GM12878 (cell line): ENCODE measurements around the gene SLC2A9. TPM values are rescaled to one million over a fixed set of nuclear protein-coding genes. Genes with fewer than 3 reads are reported as not detected.

ENCODE experiments used
- ATAC-seq: fragments of 200-7000 bp; cut with Tn5 transposase; 3 replicates; pipeline ENCODE4 v1.9.1; 2020; ENCODE audit warnings: mild to moderate bottlenecking, moderate library complexity
- BruUV-seq: library from RNA; stranded (reverse); fragments of 400-500 nt; replicated peaks from 2 replicates; lab custom pipeline; 2021; lab: Mats Ljungman, UMichigan
- CTCF ChIA-PET: fragments of 300-600 bp; sonication (Branson Sonifier 250); formaldehyde crosslinking; extraction: SDS; loops from one replicate; lab custom pipeline; 2021; ENCODE audit warnings: inconsistent platforms; lab: Yijun Ruan, JAX
- POLR2A ChIA-PET: fragments of 350-600 bp; formaldehyde crosslinking; extraction: SDS; loops from one replicate; lab custom pipeline; 2021; ENCODE audit warnings: inconsistent platforms; lab: Charles Lee
- RAD21 ChIA-PET: fragments of 300-600 bp; sonication (Branson Sonifier 250); formaldehyde crosslinking; loops from one replicate; lab custom pipeline; 2023; ENCODE audit warnings: antibody characterized with exemption; ENCODE audit not compliant: unreplicated experiment; lab: Charles Lee
- SMC1A ChIA-PET: fragments of 300-600 bp; sonication (Branson Sonifier 250); formaldehyde crosslinking; loops from one replicate; lab custom pipeline; 2023; ENCODE audit not compliant: unreplicated experiment, uncharacterized antibody; lab: Charles Lee
- DNase-seq: peaks from one replicate; pipeline ENCODE4 v3.0.0-alpha.2; 2011; ENCODE audit warnings: low read depth, low spot score
- FAIRE-seq: peaks from 3 replicates; lab custom pipeline; 2011; peaks lifted over from hg19 to GRCh38; lab: Jason Lieb, UNC
- H2AFZ ChIP-seq: 2 replicates; pipeline ENCODE4 v1.6.0; 2011; ENCODE audit warnings: low read depth, low read length, control low read depth; ENCODE audit not compliant: control insufficient read depth
- H3K27ac ChIP-seq: 2 replicates; pipeline ENCODE4 v1.5.1; 2011; ENCODE audit warnings: control low read depth; ENCODE audit not compliant: control insufficient read depth, insufficient read depth
- H3K27me3 ChIP-seq, 2 experiments: replicated peaks in 1 of 2; 2 replicates each; pipeline versions ENCODE4 v1.6.0 to v1.6.1; 2011; ENCODE audit warnings: low read length in 1 of 2; ENCODE audit not compliant: control insufficient read depth in 2 of 2, insufficient read depth in 2 of 2
- H3K36me3 ChIP-seq, 2 experiments: 2 replicates each; pipeline ENCODE4 v1.5.1; 2011; ENCODE audit warnings: low read length in 1 of 2; ENCODE audit not compliant: control insufficient read depth in 2 of 2, insufficient read depth in 2 of 2
- H3K4me1 ChIP-seq: 2 replicates; pipeline ENCODE4 v1.6.1; 2011; ENCODE audit warnings: mild to moderate bottlenecking, low read length, moderate library complexity, mixed read lengths; ENCODE audit not compliant: control insufficient read depth, insufficient read depth
- H3K4me2 ChIP-seq: 2 replicates; pipeline ENCODE4 v1.6.0; 2011; ENCODE audit warnings: control low read depth; ENCODE audit not compliant: control insufficient read depth, insufficient read depth
- H3K4me3 ChIP-seq: fragments of 200-600 bp; sonication (generic); 2 replicates; pipeline ENCODE4 v1.5.1; 2016
- H3K79me2 ChIP-seq: 2 replicates; pipeline ENCODE4 v1.6.0; 2011; ENCODE audit warnings: low read length; ENCODE audit not compliant: control insufficient read depth, insufficient read depth
- H3K9ac ChIP-seq: 2 replicates; pipeline ENCODE4 v1.8.0; 2011; ENCODE audit warnings: low read length, control low read depth, mixed read lengths; ENCODE audit not compliant: control insufficient read depth, insufficient read depth
- H3K9me3 ChIP-seq: replicated peaks from 3 replicates; pipeline ENCODE4 v1.5.1; 2011; ENCODE audit warnings: mild to moderate bottlenecking, low read length; ENCODE audit not compliant: control insufficient read depth, insufficient read depth
- H4K20me1 ChIP-seq: 2 replicates; pipeline ENCODE4 v1.6.0; 2011; ENCODE audit not compliant: control insufficient read depth, insufficient read depth
- EGR1 ChIP-seq, 2 experiments: IDR thresholded peaks; 1 replicate in 1 of 2; 2 replicates in 1 of 2; pipeline ENCODE4 v1.6.1; 2011 to 2012; ENCODE audit warnings: low read depth in 2 of 2, low read length in 2 of 2, borderline replicate concordance in 1 of 2, mild to moderate bottlenecking in 1 of 2, moderate library complexity in 1 of 2
- IKZF1 ChIP-seq: fragments of 450-650 bp; conservative IDR thresholded peaks from 2 replicates; pipeline ENCODE4 v1.6.1; 2017; ENCODE audit warnings: antibody characterized with exemption, mild to moderate bottlenecking
- RAD21 ChIP-seq: IDR thresholded peaks from 2 replicates; pipeline ENCODE4 v1.6.1; 2011; ENCODE audit warnings: mild to moderate bottlenecking, low read depth, low read length, moderate library complexity; ENCODE audit not compliant: insufficient read depth
- RFX5 ChIP-seq: IDR thresholded peaks from 2 replicates; pipeline ENCODE4 v1.6.1; 2011; ENCODE audit warnings: low read depth, low read length, improper control_type of control experiment
- YY1 ChIP-seq: IDR thresholded peaks from 2 replicates; pipeline ENCODE4 v1.6.1; 2011; ENCODE audit warnings: low read depth, mild to moderate bottlenecking, low read length
- WGBS: methylation state at CpG from one replicate; pipeline ENCODE4 v1.1.6; 2016; ENCODE audit warnings: low lambda C conversion rate; ENCODE audit not compliant: insufficient replicate concordance, insufficient coverage; ENCODE audit errors: missing lambda C conversion rate; 5-methylcytosine and 5-hydroxymethylcytosine counted together
- in situ Hi-C: fragments of 300-500 bp; cut with MboI; formaldehyde crosslinking; loops from 9 replicates; pipeline ENCODE4 v1.14.3; 2018; ENCODE audit warnings: mixed read lengths
- intact Hi-C: fragments of 100-400 bp; cut with micrococcal nuclease; formaldehyde crosslinking; loops from one replicate; pipeline ENCODE4 v1.14.2; 2022; ENCODE audit not compliant: unreplicated experiment
- polyA plus RNA-seq, 11 experiments: library from polyadenylated mRNA; depleted of rRNA in 4 of 11; unstranded in 6 of 11; stranded (reverse) in 5 of 11; fragments of >200 nt; fragmentation: Nextera tagmentation in 4 of 11; fragmentation: Illumina TruSeq in 1 of 11; extraction: Ambion mirVana in 4 of 11; extraction: Trizol in 1 of 11; gene quantifications; 1 replicate in 1 of 11; 2 replicates in 10 of 11; pipeline versions ENCODE4 v1.2.1 to v1.2.3, GENCODE V29; 2011 to 2016; ENCODE audit warnings: inconsistent platforms in 2 of 11, missing spikeins in 2 of 11, low read depth in 1 of 11
- total RNA-seq, 4 experiments: library from RNA; depleted of rRNA in 3 of 4; stranded (reverse); fragments of >200 nt in 3 of 4; fragmentation: Illumina TruSeq in 1 of 4; extraction: Trizol in 1 of 4; gene quantifications; 2 replicates each; pipeline versions ENCODE4 v1.2.1 to v1.2.3, GENCODE V29; 2013 to 2021
- TF ChIP-seq, protein P1 (sequence below): IDR thresholded peaks from 2 replicates; pipeline ENCODE4 v1.6.1; 2011; ENCODE audit warnings: mild to moderate bottlenecking, low read depth, low read length, moderate library complexity; ENCODE audit not compliant: insufficient replicate concordance

The SLC2A9 gene
- total and polyA plus RNA-seq, 10 of the 15 experiments (the other 5 are each of a cell fraction or from before 2014, with no cell fraction given), result 0.28 to 2.8 (median 1.2) TPM

GRCh38 chr4:9969526-9970398, 51.5 kb downstream of the SLC2A9 start:
- peak overlapping the region; percentile 58 for H3K4me2 ChIP-seq
- no peaks in the 10 kb centered on the region for H3K79me2 ChIP-seq
- intact Hi-C loops (loop anchor here (2.0 kb wide), 1 partner anchor 37 kb away; no protein-coding TSS in a partner anchor), in situ Hi-C loops (no loop called here)
- ChIA-PET POLR2A (interaction anchor here (1.5 to 5.5 kb wide), 2 partner anchors 33 to 37 kb away, joined by 4 to 39 read pairs; no protein-coding TSS in a partner anchor), CTCF (interaction anchor here (1.4 to 3.5 kb wide), 7 partner anchors 10 to 45 kb away, joined by 3 to 30 read pairs (median 7); no protein-coding TSS in a partner anchor), SMC1A (interaction anchor here (1.2 to 4.5 kb wide), 10 partner anchors 8 to 80 kb away, joined by 3 to 70 read pairs (median 10); no protein-coding TSS in a partner anchor), RAD21 (interaction anchor here (1.9 to 4.4 kb wide), 5 partner anchors 9 to 45 kb away, joined by 4 to 69 read pairs (median 6); no protein-coding TSS in a partner anchor)
- DNase-seq, result no peak
- ATAC-seq, result peak; percentile 22
- no peaks in the 10 kb centered on the region for H3K36me3 ChIP-seq
- H3K4me3 ChIP-seq, result no peak overlapping the region; the same call in 1 of the 2 replicates
- H3K27me3 ChIP-seq, result no peaks in the 10 kb centered on the region
- TF ChIP-seq RAD21 (no peak), IKZF1 (0 out of 2 replicates have a peak, but pooled peaks have one; percentile 2), YY1 (0 out of 2 replicates have a peak, but pooled peaks have one; percentile 14), EGR1 (IDR thresholded peaks at IDR 0.05; ENCODE audit: borderline replicate concordance in 1 of 2, low read depth in 2 of 2, low read length in 2 of 2) (no peak), RFX5 (no peak)
- TF ChIP-seq, protein P1, sequence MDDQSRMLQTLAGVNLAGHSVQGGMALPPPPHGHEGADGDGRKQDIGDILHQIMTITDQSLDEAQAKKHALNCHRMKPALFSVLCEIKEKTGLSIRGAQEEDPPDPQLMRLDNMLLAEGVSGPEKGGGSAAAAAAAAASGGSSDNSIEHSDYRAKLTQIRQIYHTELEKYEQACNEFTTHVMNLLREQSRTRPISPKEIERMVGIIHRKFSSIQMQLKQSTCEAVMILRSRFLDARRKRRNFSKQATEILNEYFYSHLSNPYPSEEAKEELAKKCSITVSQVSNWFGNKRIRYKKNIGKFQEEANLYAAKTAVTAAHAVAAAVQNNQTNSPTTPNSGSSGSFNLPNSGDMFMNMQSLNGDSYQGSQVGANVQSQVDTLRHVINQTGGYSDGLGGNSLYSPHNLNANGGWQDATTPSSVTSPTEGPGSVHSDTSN, result no peak
- H2AFZ ChIP-seq, result peak overlapping the region; percentile 37; the same call in 1 of the 2 replicates
- H3K9me3 ChIP-seq, result peaks cover 6% of the 10 kb centered on the region
- H3K9ac ChIP-seq, result peak overlapping the region; percentile 44
- H3K4me1 ChIP-seq, result peaks cover 20% of the 10 kb centered on the region
- no peaks in the 10 kb centered on the region for H4K20me1 ChIP-seq
- FAIRE-seq, result no peak
- 64% methylated on average over 7 of the region's 7 CpGs for WGBS
- BruUV-seq, result no TSS peak
- peak overlapping the region; percentile 87 for H3K27ac ChIP-seq
